ENCODE measurements around the gene FAM20C.

The FAM20C gene

DNA sequence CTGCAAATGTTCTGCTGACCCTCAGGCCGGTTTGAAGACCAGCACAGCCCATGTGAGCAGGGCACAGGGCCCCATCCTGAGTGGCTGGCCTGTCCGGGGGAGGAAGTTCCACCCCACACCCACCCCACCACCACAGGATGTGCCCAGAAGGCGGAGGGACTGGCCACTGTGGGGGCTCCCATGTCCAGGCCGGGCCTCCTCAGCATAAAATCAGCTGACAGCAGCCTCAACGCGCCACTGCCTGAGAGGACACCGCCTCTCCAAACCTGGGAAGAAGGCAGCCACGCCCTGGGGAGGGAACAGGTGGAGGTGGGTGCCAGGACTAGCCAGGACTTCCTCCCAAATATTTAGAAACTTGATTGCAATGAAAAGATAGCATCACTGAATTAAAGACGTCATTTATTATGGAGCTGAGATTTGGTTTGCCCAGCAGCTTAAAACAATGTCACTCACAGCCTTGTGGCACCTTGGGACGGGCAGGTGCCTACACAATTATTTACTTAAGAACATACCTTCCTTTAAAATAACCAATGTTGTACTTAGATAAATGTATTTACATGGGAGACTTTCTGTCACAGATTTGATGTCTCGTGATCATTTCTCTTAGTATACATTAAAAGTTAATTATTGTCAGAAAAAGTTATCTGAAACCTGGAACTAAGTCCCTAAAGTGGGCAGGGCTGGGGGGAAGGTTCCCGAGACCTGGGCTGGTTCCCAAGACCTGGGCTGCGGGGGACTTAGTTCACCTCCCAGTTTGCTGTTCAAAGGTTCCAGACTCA is 27.3 kb upstream of the FAM20C start:
- Mint-ChIP-seq H3K4me3 (no peak overlapping the region), H3K36me3 (peaks cover 0 to 2% of the 10 kb centered on the region in 2 donors), H3K4me1 (no peaks in the 10 kb centered on the region), H3K27ac (no peak overlapping the region), H3K9me3 (no peaks in the 10 kb centered on the region), H3K27me3 (peaks cover 42 to 66% of the 10 kb centered on the region in 2 donors)
- ATAC-seq (replicated peaks) = no peak
- no peak for DNase-seq

DNA sequence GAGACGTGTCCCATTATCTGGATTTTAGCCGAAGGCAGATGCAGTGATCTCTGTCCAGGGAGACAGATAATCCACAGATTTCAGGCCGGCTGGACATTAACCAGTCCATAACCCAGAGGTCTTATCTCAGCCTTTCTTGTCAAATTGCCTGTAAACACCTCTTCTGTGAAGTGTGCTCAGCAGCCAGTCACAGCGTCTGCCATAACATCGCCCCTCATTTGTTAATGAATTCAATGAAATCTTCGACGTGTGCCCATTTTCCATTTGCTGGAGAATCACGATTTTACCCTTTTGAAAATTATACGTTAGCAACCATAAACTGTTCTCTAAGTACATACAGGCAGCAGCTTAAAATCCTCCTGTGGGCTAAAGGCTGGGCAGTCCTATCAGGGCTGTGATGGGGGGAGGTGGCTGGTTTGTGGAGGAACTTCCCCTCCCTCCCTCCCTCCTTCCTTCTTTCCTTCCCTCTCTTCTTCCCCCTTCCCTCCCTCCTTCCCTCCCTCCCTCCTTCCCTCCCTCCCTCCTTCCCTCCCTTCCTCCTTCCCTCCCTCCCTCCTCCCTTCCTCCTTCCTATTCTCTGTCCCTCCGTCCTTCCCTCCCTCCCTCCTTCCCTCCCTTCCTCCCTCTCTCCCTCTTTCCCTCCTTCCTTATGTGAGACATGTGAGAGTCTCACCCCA is 26.6 kb upstream of the FAM20C start:
- Mint-ChIP-seq H3K9me3 (no peaks in the 10 kb centered on the region), H3K4me1 (no peaks in the 10 kb centered on the region), H3K27me3 (peaks cover 48 to 73% of the 10 kb centered on the region in 2 donors), H3K27ac (no peak overlapping the region), H3K4me3 (no peak overlapping the region), H3K36me3 (peaks cover 0 to 2% of the 10 kb centered on the region in 2 donors)
- ATAC-seq (replicated peaks) (no peak), DNase-seq (no peak)

DNA sequence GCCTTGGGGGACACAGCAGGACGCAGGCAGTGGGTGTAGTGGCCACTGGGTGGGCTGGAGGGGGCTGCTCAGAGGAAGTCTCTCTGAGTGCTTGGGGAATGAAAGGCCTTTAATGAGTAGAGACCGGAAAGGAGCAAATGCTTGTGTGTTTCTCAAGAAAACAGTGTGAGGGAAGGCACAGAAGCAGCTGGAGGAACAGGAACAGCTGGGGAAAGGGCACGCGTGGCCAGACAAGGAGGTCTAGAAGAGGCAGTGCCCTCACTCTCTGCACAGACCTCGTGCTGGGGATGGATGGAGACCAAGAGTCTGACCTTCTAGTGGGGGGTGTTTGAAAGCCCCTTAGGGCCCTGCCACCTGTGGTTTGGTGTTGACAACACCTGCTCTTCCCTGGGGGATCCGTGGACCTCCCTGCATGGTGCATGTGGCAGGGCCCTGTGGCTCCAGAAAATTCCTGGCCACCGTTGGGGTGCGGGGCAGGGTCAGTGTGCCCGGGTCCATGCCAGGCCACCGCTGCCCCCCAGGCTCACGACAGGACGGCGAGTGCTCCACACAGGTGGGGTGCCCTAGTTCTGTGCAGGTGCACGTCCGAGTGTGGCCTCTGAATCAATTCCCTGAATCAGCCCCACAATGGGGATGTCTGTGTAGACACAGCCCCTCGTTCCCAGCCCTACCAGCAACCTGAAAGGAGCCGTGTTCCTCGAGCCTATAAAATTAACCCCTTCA is 25.9 kb upstream of the FAM20C start:
- Mint-ChIP-seq H3K27ac (no peak overlapping the region), H3K36me3 (peaks cover 0 to 2% of the 10 kb centered on the region in 2 donors), H3K9me3 (no peaks in the 10 kb centered on the region), H3K27me3 (peaks cover 48 to 73% of the 10 kb centered on the region in 2 donors), H3K4me3 (no peak overlapping the region), H3K4me1 (no peaks in the 10 kb centered on the region)
- DNase-seq (no peak), ATAC-seq (replicated peaks) (peak in 1 of 2 donors; percentile 21)

DNA sequence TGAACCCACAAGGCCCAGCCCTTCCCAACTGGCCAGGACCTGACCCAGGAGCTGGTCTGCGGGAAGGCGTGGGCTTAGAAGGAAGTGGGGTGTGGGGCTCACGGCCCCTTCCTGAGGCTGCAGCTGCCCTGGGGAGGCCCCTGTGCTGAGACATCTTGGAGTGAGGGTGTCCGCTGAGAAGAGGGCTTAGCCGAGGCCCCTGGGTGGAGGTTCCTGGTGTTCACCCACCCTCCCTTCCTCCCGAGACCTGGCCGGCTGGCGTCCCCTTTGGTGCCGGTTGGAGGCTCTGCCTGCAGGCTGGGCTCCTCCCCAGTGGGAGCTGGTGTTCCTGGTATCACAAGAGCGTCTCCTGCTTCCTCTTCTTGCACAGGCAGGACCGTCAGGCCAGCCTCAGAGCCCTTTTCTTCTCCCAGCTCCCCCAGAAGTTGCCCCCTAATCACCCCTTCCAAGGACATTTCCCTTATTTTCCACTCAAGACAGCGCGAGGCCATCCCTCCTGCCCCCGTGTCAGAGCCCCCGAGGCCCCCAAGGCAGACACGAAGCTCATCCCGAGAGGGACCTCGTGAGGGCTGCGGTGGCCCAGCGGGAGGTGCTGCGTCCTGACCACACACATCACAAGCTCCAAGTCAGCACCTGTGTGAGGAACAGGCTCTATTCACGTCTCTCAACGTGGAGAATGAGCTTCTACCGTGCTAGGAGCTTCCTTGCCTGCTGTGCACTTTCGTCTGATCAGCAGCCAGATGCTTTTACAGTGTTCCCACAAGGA is 25.1 kb upstream of the FAM20C start:
- H3K4me3 Mint-ChIP-seq = no peak overlapping the region
- no peak overlapping the region for H3K27ac Mint-ChIP-seq
- peaks cover 0 to 2% of the 10 kb centered on the region in 2 donors for H3K36me3 Mint-ChIP-seq
- H3K27me3 Mint-ChIP-seq = peaks cover 48 to 73% of the 10 kb centered on the region in 2 donors
- H3K9me3 Mint-ChIP-seq = no peaks in the 10 kb centered on the region
- ATAC-seq (replicated peaks) (no peak), DNase-seq (no peak)
- no peaks in the 10 kb centered on the region for H3K4me1 Mint-ChIP-seq

DNA sequence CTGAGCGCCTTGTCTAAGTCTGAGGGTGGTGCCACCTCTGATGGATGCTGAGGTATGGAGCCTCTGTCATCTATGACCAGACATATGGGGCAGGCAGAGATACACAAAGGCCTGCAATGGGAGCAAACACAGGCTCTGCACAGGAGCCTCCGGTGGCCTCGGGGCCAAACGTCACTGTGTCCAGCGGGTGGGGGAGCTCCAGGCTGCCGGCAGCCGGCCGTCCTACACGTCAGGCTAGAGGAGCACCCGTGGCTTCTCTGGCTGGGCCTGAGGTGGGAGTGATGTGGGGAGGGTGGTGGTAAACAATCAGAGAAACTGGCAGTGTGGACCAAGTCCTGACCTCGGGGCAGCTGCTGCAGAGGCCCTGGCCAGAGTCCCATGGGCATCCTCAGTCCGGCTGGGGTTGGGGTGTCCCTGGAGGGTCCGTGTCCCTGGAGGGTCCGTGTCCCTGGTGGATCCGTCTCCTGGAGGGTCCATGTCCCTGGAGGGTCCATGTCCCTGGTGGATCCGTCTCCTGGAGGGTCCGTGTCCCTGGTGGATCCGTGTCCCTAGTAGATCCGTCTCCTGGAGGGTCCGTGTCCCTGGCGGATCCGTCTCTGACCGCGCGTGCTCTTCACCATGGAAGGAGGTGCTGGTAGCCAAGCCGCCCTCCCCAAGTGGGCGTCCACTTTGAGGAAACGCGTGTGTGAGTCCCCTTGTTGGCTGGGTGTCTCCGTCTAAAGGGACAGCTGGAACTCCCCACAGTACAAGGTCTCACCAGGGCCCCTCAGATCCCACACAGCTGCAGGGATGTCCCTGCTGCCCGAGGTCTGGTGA is 24.2 kb upstream of the FAM20C start:
- Mint-ChIP-seq H3K27me3 (peaks cover 46 to 64% of the 10 kb centered on the region in 2 donors), H3K27ac (no peak overlapping the region), H3K36me3 (peaks cover 0 to 2% of the 10 kb centered on the region in 2 donors), H3K9me3 (no peaks in the 10 kb centered on the region), H3K4me1 (no peaks in the 10 kb centered on the region), H3K4me3 (no peak overlapping the region)
- no peak for ATAC-seq (replicated peaks)
- no peak for DNase-seq

DNA sequence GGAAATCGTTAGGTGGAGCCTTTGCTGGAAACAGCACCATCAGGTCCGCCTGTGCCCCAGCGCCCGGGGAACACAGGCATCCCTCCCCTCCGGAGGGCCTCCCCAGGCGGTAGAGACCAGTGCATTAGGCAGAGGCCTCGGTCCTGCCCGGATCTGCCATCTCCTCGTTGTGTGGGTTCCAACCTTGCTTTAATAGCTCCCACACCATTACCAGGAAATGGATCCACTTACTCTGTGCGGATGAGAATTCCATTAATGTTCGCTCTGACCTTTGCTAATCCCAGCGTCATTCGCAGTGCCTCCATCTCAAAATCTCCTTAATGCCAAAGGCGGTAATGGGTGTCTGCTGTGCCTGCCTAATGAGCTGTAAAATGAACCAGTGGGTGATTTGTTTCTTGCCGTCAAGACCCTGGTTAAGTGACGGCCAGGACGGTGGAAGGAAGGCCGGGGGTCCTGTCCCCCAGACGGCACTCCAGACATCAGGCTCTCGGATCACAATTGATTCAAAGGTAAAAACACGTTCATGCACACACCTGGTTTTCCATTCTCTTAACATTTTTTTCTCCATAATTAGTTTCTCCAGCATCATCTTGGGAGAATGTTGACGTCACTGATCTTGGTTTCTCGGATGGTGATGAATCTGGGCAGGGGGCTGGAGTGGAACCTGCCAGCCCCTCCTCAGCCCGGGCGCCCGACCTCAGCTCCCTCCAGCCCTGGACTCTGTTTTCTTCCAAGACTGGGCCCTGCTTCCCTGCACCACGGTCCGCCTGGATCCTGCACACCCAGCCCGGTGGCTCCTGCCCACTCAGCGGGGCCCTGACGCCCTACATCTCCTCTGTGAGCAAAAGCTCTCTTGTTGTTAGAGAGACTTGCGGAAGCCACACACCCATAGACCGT is 22.8 kb upstream of the FAM20C start:
- Mint-ChIP-seq H3K4me1 (no peaks in the 10 kb centered on the region), H3K27ac (no peak overlapping the region), H3K27me3 (peaks cover 38 to 50% of the 10 kb centered on the region in 2 donors), H3K36me3 (peaks cover 0 to 2% of the 10 kb centered on the region in 2 donors), H3K4me3 (no peak overlapping the region), H3K9me3 (no peaks in the 10 kb centered on the region)
- DNase-seq (no peak), ATAC-seq (replicated peaks) (no peak)

DNA sequence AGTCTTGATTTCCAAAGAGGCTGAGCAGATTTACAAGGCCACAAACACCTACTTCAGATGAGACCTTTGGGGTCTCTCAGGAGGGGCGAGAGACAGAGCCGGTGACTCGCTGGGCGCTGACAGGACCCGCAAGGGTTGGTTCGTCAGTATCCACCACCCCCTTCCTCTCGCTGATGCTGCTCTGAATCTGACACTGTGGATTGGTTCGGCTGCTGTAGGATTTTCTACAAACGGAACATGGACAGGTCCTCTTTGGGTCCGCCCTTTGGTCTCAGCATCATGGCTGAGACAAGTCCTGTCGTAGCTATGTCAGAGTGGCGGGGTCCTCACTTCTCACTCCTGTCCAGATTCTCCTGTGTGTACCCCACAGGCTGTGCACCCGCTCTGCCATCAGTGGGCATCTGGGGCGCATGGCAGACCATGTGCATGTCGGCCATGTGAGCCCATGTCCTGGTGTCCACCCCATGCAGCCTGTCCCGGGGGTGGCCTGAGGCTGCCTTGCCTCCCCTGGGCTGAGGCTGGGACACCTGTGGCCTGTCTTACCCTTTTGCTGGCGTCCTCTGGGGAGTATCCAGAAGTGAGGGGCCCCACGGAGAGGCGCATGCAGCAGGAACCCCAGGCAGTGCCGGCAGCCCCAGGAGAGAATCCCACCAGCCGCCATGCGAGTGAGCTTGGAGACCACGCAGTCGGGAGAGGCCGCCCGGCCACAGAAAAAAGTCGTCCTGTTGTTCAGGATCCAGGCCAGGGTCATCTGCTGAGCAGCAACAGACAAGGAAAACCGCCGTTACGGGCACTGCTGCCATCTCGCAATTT is 21.6 kb upstream of the FAM20C start:
- Mint-ChIP-seq H3K36me3 (peaks cover 0 to 2% of the 10 kb centered on the region in 2 donors), H3K27me3 (peaks cover 34 to 45% of the 10 kb centered on the region in 2 donors), H3K4me1 (no peaks in the 10 kb centered on the region), H3K9me3 (no peaks in the 10 kb centered on the region), H3K27ac (no peak overlapping the region), H3K4me3 (no peak overlapping the region)
- ATAC-seq (replicated peaks) (no peak), DNase-seq (no peak)

DNA sequence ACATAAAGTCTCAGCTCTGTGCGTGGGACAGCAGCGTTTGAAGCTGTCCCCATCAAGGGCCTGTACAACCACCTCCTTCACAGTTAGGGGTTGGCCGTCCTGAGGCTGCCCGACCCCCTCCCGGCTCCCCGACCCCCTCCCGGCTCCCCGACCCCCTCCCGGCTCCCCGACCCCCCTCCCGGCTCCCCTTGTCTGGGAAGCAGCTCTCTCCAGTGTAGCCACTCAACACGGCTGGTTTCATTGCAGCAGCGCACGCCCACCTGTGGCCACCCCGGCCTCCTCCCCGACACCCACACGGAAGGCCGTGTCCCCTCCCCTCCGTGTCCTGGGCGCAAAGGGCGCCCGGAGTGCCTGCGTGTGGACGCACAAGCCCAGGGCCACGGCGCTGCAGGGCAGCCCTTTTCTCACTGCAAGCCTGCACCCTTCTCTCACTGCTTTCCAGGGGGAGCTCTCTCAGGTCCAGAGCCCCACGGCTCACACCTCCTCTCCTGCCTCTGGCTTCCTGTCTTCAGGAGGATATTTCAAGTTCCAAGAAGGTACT is 20.9 kb upstream of the FAM20C start:
- H3K27me3 Mint-ChIP-seq = peaks cover 30 to 41% of the 10 kb centered on the region in 2 donors
- no peak for ATAC-seq (replicated peaks)

DNA sequence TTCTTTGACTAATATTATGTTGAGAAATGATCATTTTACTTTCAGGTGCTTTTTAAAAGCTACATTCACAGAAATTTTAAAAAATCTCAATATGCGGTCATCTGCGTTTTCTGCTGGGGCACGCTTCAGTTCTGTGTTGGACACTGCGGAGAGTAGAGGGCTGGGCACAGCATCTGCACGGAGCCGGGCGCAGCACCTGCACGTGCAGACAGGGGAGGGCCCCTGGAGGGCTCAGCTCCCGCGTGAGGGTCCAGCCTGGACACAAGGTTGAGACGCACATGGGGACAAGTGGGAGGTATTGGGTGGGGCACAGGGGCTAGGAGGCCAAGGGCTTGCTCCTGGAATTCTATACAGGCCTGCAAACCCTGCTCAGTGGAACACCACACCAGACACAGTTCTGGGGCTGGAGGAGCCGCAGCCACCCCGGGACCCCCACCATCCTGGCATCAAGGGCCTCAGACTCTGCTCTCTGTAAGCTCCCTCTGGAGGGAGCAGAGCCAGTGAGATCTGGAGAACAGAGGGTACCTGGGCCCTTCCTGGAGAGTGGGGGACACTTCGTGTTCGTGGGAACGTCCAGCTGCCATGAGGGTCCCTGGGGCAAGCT is 20.4 kb upstream of the FAM20C start:
- H3K4me1 Mint-ChIP-seq = no peaks in the 10 kb centered on the region
- H3K36me3 Mint-ChIP-seq = peaks cover 0 to 2% of the 10 kb centered on the region in 2 donors
- H3K4me3 Mint-ChIP-seq = no peak overlapping the region
- DNase-seq = no peak
- H3K27ac Mint-ChIP-seq = no peak overlapping the region
- ATAC-seq (replicated peaks) = no peak
- no peaks in the 10 kb centered on the region for H3K9me3 Mint-ChIP-seq
- H3K27me3 Mint-ChIP-seq = peaks cover 29 to 35% of the 10 kb centered on the region in 2 donors

More for the DNA sequence above, 20.9 kb upstream of the FAM20C start:
- no peak overlapping the region for H3K4me3 Mint-ChIP-seq
- DNase-seq = no peak
- peaks cover 0 to 2% of the 10 kb centered on the region in 2 donors for H3K36me3 Mint-ChIP-seq
- no peak overlapping the region for H3K27ac Mint-ChIP-seq
- H3K4me1 Mint-ChIP-seq = no peaks in the 10 kb centered on the region
- H3K9me3 Mint-ChIP-seq = no peaks in the 10 kb centered on the region

DNA sequence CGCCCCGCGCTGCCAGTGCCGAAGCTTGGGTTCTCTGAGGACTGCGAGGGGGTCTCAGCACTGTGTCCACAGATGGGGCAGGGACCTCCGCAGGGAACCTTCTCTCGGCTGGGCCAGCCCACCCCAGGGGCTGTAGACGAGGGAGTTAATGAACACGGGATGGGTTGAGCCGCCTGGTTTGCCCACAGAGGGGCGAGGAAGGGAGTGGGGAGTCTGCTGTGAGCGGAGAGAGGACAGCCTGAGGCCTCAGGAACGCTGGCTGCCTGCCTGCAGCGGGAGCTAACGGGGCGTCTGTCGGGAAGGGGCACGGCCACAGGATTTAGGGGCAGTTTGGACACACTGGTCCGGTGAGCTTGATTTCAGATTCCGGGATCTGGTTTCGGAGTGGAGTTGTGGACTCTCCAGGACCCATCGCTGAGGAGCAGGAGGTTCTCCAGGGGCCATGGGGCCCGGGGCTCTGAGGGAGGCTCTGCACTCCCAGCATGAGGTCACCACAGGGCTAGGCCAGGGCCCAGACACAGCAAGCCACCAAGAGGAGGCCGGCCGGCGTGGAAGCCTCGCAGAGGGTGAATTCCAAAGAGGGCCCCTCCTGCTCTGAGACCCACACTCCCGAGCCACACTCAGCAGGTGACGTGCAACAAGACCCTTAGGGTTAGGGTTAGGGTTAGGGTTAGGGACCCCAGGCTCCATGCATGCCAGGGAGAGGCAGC is 19.0 kb upstream of the FAM20C start:
- no peak for DNase-seq
- no peak overlapping the region for H3K4me3 Mint-ChIP-seq
- no peaks in the 10 kb centered on the region for H3K4me1 Mint-ChIP-seq
- H3K9me3 Mint-ChIP-seq = no peaks in the 10 kb centered on the region
- no peak overlapping the region for H3K27ac Mint-ChIP-seq
- no peak for ATAC-seq (replicated peaks)
- H3K27me3 Mint-ChIP-seq = peaks cover 17 to 22% of the 10 kb centered on the region in 2 donors
- H3K36me3 Mint-ChIP-seq = no peaks in the 10 kb centered on the region

DNA sequence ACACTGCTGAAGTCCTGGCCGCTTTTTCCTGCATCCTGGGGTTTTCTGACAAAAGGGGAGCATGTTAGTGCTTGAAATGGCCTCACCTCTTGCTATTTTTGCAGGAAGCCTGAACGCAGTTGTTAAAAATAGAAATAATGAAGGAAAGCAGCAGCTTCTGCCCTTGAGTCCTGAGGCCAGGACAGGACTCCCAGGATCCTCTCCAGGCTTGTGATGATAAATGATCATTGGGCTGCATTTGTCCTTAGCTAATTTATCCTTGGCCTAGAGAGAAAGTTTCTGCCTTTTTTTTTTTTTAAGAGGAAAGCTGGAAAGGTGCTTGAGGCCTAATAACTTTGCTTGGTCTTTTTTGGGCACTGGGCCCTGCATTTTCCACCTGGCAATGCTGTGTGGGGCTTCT is 17.7 kb upstream of the FAM20C start:
- no peaks in the 10 kb centered on the region for H3K9me3 Mint-ChIP-seq
- H3K4me1 Mint-ChIP-seq = no peaks in the 10 kb centered on the region
- no peak for ATAC-seq (replicated peaks)
- H3K4me3 Mint-ChIP-seq = no peak overlapping the region
- H3K36me3 Mint-ChIP-seq = no peaks in the 10 kb centered on the region
- H3K27ac Mint-ChIP-seq = no peak overlapping the region
- DNase-seq = no peak
- H3K27me3 Mint-ChIP-seq = peaks cover 9 to 19% of the 10 kb centered on the region in 2 donors

Data from stimulated activated naive B cell treated with anti-CD40 and anti-IgM and Interleukin-4, amounts not matched to agents 10 μg/mL and 1 μg/mL and 100 μg/mL, for 72 hours (primary cell).